NCI-H2196 treated with DMSO at 0.1 percent for 48 hours (cell line): ENCODE measurements around the gene RGN.
"Not testable (repeated sequence)": the region's sequence is repeated elsewhere in the genome, so short reads cannot be mapped to it uniquely, and the experiment has no call there.

ENCODE experiments used
- DNase-seq: peaks from one replicate; lab custom pipeline; 2025; ENCODE audit not compliant: unreplicated experiment; lab: John Stamatoyannopoulos, UW

The RGN gene

DNA sequence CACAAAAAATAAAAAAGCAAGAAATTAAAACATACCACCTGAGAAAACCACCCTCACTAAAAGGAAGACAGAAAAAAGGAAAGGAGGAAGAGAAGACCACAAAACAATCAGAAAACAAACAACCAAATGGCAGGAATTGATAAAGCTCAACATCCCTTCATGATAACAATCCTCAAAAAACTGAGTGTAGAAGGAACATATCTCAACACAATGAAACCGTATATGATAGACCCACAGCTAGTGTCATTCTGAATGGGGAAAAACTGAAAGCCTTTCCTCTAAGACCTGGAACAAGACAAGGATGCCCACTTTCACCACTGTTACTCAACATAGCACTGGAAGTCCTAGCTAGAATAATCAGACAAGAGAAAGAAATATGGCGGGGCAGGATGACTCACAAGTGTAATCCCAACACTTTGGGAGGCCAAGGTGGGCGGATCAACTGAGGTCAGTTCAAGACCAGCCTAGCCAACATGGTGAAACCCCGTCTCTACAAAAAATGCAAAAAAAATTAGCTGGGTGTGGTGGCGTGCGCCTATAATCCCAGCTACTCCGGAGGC is 38.4 kb downstream of the RGN start:
- DNase-seq, result not testable (repeated sequence)

DNA sequence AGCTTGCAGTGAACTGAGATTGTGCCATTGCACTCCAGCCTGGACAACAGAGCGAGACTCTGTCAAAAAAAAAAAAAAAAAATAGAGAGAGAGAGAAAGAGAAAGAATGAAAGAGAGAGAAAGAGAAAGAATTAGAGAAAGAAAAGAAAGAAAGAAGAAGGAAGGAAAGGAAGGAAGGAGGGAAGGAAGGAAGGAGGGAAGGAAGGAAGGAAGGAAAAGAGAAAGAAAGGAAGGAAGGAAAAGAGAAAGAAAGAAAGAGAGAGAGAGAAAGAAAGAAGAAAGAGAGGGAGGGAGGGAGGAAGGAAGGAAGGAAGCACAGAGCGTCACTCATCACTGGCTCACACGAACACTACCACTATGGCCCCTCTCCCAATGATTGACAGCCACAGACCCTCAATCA is 46.2 kb downstream of the RGN start:
- DNase-seq, result not testable (repeated sequence)

DNA sequence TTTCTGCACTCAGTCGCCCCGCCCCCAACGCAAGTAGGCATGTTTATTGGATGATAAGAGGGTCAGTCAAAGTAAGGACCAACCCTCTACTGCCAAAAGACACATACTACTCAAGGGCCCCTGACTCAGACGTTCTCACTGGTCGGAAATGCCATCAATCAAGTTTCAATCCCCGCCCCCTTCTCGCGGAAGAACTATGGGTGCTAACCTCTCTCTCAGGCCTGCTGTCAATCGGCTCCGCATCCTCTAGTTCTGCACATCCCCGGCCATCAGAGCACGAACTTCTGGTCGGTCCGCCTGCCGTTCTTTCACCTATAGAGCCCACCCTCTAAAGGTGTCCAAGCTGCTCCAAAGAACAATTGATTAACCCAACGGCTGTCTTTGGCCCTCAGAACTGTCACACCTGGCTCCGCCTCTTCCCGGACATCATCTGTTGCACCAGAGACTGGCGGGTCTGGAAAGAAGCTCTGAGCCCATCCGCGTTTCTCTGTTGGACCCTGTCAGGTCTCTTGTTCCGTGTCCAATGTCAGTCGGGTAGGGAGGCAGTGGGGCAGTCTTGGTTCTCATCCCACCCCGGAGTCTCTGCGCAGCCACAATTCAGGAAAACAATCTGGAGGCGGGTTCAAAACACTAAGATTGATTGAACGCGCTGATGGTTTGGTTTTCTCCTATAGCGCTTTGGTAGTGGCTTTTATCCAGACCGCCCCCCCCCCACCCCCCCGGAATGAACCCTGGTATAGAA is 51.1 kb downstream of the RGN start:
- peak; percentile 81 for DNase-seq

DNA sequence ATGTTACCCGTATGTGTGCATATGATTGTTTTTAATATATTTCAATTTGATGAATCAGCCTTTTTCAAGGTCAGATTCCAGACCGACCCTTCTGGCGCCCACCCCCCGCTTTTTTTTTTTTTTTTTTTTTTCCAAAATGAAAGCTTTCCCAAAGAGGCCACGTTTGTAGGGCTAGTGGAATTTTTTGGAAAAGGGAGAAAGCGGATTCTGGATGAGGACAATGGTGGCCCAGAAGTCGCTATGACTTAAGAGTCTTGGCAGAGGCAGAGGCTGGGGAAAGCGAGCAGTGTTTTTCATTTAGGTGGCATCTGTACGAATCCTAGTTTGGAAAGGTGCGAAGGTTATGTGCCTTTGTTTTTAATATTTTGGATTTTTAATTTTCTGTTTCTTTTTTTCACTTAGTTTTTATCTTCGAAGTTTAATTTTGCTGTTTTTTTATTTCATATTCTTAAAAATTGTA is 51.7 kb downstream of the RGN start:
- no peak for DNase-seq

DNA sequence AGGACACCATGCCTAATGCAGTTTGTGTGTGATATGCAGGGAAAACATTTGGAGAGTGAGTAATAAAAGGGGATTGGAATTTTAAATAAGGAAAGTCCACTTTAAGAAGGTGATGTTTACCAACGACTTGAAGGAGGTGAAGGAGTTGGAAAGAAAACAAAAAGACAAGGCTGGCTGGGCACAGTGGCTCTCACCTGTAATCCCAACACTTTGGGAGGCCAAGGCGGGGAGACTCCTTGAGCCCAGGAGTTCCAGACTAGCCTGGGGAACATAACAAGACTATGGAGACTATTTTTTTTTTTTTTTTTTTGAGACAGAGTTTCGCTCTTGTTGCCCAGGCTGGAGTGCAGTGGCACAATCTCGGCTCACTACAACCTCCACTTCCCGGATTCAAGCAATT is 55.2 kb downstream of the RGN start:
- DNase-seq, result no peak

DNA sequence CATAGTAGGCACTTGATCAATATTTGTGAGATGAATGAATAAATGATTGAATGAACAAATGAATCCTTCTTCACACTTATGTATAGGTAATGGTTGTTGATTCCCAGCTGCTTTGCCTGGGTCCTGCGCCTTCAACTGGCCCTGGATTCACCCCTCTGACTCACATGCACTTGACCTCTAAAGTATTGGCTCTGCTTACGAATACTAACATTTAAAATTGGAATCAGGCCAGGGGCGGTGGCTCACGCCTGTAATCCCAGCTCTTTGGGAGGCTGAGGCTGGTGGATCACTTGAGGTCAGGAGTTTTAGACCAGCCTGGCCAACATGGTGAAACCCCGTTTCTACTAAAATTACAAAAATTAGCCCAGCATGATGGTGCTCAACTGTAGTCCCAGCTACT is 57.4 kb downstream of the RGN start:
- peak; percentile 12 for DNase-seq

DNA sequence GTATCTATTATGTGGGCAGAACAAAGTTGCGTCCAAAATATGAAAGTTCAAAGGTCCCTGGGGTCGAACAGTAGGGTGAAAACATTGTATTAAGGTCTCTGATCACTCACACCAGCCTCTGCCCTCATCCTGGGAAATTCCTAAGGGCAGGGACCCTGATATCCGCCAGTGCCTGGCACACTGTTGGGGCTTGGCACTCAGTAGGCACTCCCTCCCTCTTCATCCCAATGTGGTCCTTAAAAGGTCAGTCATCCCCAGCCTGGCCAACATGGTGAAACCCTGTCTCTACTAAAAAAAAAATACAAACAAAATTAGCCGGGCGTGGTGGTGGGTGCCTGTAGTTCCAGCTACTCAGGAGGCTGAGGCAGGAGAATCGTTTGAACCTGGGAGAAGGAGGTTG is 59.9 kb downstream of the RGN start:
- no peak for DNase-seq
